Measurements from ENCODE around the gene ARL5C. TPM values are rescaled to one million over a fixed set of nuclear protein-coding genes. Genes with fewer than 3 reads are reported as not detected.

The ARL5C gene
- total RNA-seq, 1 donor from 2014 or later: not detected

DNA sequence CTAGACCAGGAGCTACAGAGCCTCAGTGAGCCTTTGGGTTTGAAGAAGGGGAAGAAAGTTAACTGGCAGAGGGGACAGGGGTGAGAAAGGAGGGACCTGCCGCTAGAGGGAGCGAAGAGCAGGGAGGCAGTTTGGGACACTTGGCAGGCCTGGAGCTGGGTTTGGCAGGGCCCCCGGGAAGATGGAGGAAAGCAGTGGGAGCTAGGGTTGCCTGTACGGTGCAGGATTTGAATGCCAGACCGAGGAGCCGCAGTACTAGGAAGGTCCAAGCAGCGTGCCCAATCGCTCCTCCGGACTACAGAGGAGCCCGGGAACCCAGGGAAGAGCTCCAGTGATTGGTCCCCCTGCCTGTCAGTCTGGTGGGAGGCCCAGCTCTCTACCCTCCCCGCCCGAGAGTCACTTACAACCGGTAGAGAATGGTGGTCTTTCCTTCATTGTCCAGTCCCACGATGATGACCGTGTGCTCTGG lies 1.3 kb downstream of the ARL5C start:
- Histone ChIP-seq H3K9me3 (ENCODE audit: insufficient read depth, low read depth, low read length) (no peaks in the 10 kb centered on the region), H3K27ac (ENCODE audit: low read depth, low read length) (no peak overlapping the region), H2AFZ (ENCODE audit: low read depth, low read length) (peak overlapping the region; percentile 79), H3K9ac (ENCODE audit: low read length) (no peak overlapping the region), H3K4me1 (ENCODE audit: insufficient read depth, low read length) (peaks cover 4% of the 10 kb centered on the region), H3K36me3 (ENCODE audit: insufficient read depth, low read length) (no peaks in the 10 kb centered on the region), H3K4me2 (ENCODE audit: low read length) (peak overlapping the region; percentile 86), H3K79me2 (ENCODE audit: insufficient read depth, low read length) (no peaks in the 10 kb centered on the region), H3K4me3 (ENCODE audit: insufficient read depth, low read depth, low read length) (peak overlapping the region; percentile 53), H3K27me3 (ENCODE audit: insufficient read depth, low read length) (peaks cover 41% of the 10 kb centered on the region), H4K20me1 (ENCODE audit: insufficient read depth, low read length) (no peaks in the 10 kb centered on the region)
- Mint-ChIP-seq H3K9me3 (ENCODE audit: unreplicated experiment) (no peaks in the 10 kb centered on the region), H3K4me1 (ENCODE audit: low read depth, unreplicated experiment) (peaks cover 5% of the 10 kb centered on the region), H3K27me3 (ENCODE audit: low read depth, unreplicated experiment) (peaks cover 33% of the 10 kb centered on the region), H3K4me3 (ENCODE audit: unreplicated experiment) (peak overlapping the region; percentile 80), H3K27ac (ENCODE audit: unreplicated experiment) (peak overlapping the region; percentile 14), H3K36me3 (ENCODE audit: low read depth, unreplicated experiment) (no peaks in the 10 kb centered on the region)
- TF ChIP-seq EZH2 (IDR thresholded peaks at IDR 0.05; ENCODE audit: insufficient read depth, low read length): no peak
- TF ChIP-seq CTCF (IDR thresholded peaks at IDR 0.05; ENCODE audit: insufficient read depth, low read depth, low read length): peak; percentile 74
- FAIRE-seq: no peak
- DNase-seq (ENCODE audit: low read depth): peak; percentile 94

- H3K4me3 Mint-ChIP-seq (ENCODE audit: unreplicated experiment): no peak overlapping the region
- Histone ChIP-seq H3K9ac (ENCODE audit: low read length) (no peak overlapping the region), H4K20me1 (ENCODE audit: insufficient read depth, low read length) (no peaks in the 10 kb centered on the region), H3K4me1 (ENCODE audit: insufficient read depth, low read length) (peaks cover 4% of the 10 kb centered on the region), H3K36me3 (ENCODE audit: insufficient read depth, low read length) (no peaks in the 10 kb centered on the region), H3K9me3 (ENCODE audit: insufficient read depth, low read depth, low read length) (no peaks in the 10 kb centered on the region), H3K4me2 (ENCODE audit: low read length) (no peak overlapping the region), H3K27me3 (ENCODE audit: insufficient read depth, low read length) (peaks cover 31% of the 10 kb centered on the region), H3K27ac (ENCODE audit: low read depth, low read length) (no peak overlapping the region), H3K79me2 (ENCODE audit: insufficient read depth, low read length) (no peaks in the 10 kb centered on the region), H3K4me3 (ENCODE audit: insufficient read depth, low read depth, low read length) (no peak overlapping the region), H2AFZ (ENCODE audit: low read depth, low read length) (no peak overlapping the region)
- no peak overlapping the region for H3K27ac Mint-ChIP-seq (ENCODE audit: unreplicated experiment)
- no peak for TF ChIP-seq EZH2 (IDR thresholded peaks at IDR 0.05; ENCODE audit: insufficient read depth, low read length)
- TF ChIP-seq CTCF (IDR thresholded peaks at IDR 0.05; ENCODE audit: insufficient read depth, low read depth, low read length): no peak
- no peaks in the 10 kb centered on the region for H3K9me3 Mint-ChIP-seq (ENCODE audit: unreplicated experiment)
- FAIRE-seq (no peak), DNase-seq (ENCODE audit: low read depth) (no peak)
- H3K36me3 Mint-ChIP-seq (ENCODE audit: low read depth, unreplicated experiment): no peaks in the 10 kb centered on the region
- H3K27me3 Mint-ChIP-seq (ENCODE audit: low read depth, unreplicated experiment): peaks cover 36% of the 10 kb centered on the region
- no peaks in the 10 kb centered on the region for H3K4me1 Mint-ChIP-seq (ENCODE audit: low read depth, unreplicated experiment)
Observed at GRCh38 chr17:39161962-39162361, 4.0 kb downstream of the ARL5C start.

GRCh38 chr17:39158623-39159022 lies 7.3 kb downstream of the ARL5C start:
- no peak overlapping the region for H3K4me2 ChIP-seq (ENCODE audit: low read length)
- H3K27ac Mint-ChIP-seq (ENCODE audit: unreplicated experiment): no peak overlapping the region
- TF ChIP-seq CTCF (IDR thresholded peaks at IDR 0.05; ENCODE audit: insufficient read depth, low read depth, low read length) (no peak), EZH2 (IDR thresholded peaks at IDR 0.05; ENCODE audit: insufficient read depth, low read length) (no peak)
- H3K27ac ChIP-seq (ENCODE audit: low read depth, low read length): no peak overlapping the region
- H3K9me3 ChIP-seq (ENCODE audit: insufficient read depth, low read depth, low read length): no peaks in the 10 kb centered on the region
- no peak overlapping the region for H3K9ac ChIP-seq (ENCODE audit: low read length)
- no peak overlapping the region for H2AFZ ChIP-seq (ENCODE audit: low read depth, low read length)
- no peaks in the 10 kb centered on the region for H3K36me3 Mint-ChIP-seq (ENCODE audit: low read depth, unreplicated experiment)
- no peaks in the 10 kb centered on the region for H3K9me3 Mint-ChIP-seq (ENCODE audit: unreplicated experiment)
- DNase-seq (ENCODE audit: low read depth) (no peak), FAIRE-seq (no peak)
- H3K4me3 ChIP-seq (ENCODE audit: insufficient read depth, low read depth, low read length): no peak overlapping the region
- peaks cover 7% of the 10 kb centered on the region for H3K27me3 ChIP-seq (ENCODE audit: insufficient read depth, low read length)
- no peaks in the 10 kb centered on the region for H4K20me1 ChIP-seq (ENCODE audit: insufficient read depth, low read length)
- no peaks in the 10 kb centered on the region for H3K4me1 ChIP-seq (ENCODE audit: insufficient read depth, low read length)
- no peaks in the 10 kb centered on the region for H3K4me1 Mint-ChIP-seq (ENCODE audit: low read depth, unreplicated experiment)
- H3K27me3 Mint-ChIP-seq (ENCODE audit: low read depth, unreplicated experiment): peaks cover 21% of the 10 kb centered on the region
- H3K36me3 ChIP-seq (ENCODE audit: insufficient read depth, low read length): no peaks in the 10 kb centered on the region
- no peaks in the 10 kb centered on the region for H3K79me2 ChIP-seq (ENCODE audit: insufficient read depth, low read length)
- H3K4me3 Mint-ChIP-seq (ENCODE audit: unreplicated experiment): peak overlapping the region; percentile 15
